ENCODE results near the gene BSG. TPM values are rescaled to one million over a fixed set of nuclear protein-coding genes. Genes with fewer than 3 reads are reported as not detected.

The BSG gene
- total and polyA plus RNA-seq, 9 donors, result 111 to 484 (median 315) TPM

- H3K27me3 ChIP-seq, result peaks cover 10% of the 10 kb centered on the region
- H3K4me1 ChIP-seq (ENCODE audit: insufficient read depth), result peaks cover 2% of the 10 kb centered on the region
- H3K9me3 ChIP-seq, result no peaks in the 10 kb centered on the region
- DNase-seq, result no peak
- TF ChIP-seq POLR2A (IDR thresholded peaks at IDR 0.05) (no peak), CTCF (IDR thresholded peaks at IDR 0.05) (no peak), EP300 (IDR thresholded peaks at IDR 0.05) (no peak)
- intact Hi-C loops (cut with DNase I), result no loop called here
- H3K4me3 ChIP-seq, result no peak overlapping the region
- 0 to 1% (median 1%) methylated on average over 9 to 50 of the region's 50 CpGs for WGBS, 3 donors
- H3K27ac ChIP-seq, result no peak overlapping the region
- no peaks in the 10 kb centered on the region for H3K36me3 ChIP-seq
Observed at GRCh38 chr19:590396-590745, 18.0 kb downstream of the BSG start.

- intact Hi-C loops (cut with DNase I), result no loop called here
- DNase-seq, result no peak
- no peak overlapping the region for H3K27ac ChIP-seq
- peaks cover 10% of the 10 kb centered on the region for H3K27me3 ChIP-seq
- H3K9me3 ChIP-seq, result no peaks in the 10 kb centered on the region
- H3K4me3 ChIP-seq, result no peak overlapping the region
- H3K36me3 ChIP-seq, result no peaks in the 10 kb centered on the region
- no peak for TF ChIP-seq EP300 (IDR thresholded peaks at IDR 0.05)
- TF ChIP-seq CTCF (IDR thresholded peaks at IDR 0.05), result no peak
- TF ChIP-seq POLR2A (IDR thresholded peaks at IDR 0.05), result no peak
- H3K4me1 ChIP-seq (ENCODE audit: insufficient read depth), result peaks cover 2% of the 10 kb centered on the region
- 1 to 5% (median 2%) methylated on average over 32 to 41 of the region's 41 CpGs for WGBS, 3 donors
Observed at GRCh38 chr19:590750-591098, 18.3 kb downstream of the BSG start.

DNA sequence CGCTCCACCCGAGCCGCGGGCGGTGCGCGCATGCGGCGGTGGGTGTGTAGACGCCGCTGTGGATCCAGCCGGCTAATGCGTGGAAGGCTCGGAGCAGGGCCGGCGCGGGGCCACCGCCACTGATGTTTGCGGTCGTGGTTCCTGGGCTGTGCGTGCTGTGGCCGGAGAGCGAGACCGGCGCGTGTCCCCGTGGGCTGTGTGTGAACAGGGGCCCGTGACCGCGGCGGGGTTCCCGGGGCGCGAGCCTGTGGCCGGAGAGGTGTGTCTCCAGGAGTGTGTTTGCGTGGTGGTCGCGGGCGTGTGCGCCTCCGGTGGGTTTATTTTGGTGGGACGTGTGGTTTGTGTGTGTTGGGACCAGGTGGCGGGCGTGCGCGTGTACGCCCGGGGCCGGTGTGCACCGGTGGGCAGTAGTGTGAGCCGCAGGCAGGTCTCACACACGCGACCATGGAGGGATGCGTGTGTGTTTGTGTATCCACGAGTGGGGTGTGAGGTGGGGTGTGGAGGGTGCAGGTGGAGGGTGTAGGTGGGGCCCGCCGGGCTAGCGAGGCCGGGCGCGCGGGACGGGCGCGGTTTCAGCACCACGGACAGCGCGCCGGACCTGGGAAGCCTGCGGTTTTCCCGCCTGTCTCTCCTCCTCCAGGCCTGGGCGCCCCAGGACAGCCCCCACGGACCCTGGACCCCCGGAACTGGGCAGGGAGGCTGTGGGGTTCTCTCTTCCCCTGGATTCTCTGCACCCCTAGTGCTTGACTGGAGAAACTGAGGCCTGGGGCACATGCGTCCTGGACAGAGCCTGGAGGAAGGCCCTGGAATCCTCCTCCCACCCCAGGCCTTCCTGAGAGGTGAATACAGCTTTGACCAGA lies 18.9 kb downstream of the BSG start:
- H3K27me3 ChIP-seq, result peaks cover 10% of the 10 kb centered on the region
- no peak overlapping the region for H3K4me3 ChIP-seq
- intact Hi-C loops (cut with DNase I), result no loop called here
- peak in 3 of 5 donors; percentile 57 to 72 (median 63) for DNase-seq
- H3K36me3 ChIP-seq, result no peaks in the 10 kb centered on the region
- H3K4me1 ChIP-seq (ENCODE audit: insufficient read depth), result peaks cover 2% of the 10 kb centered on the region
- 18 to 28% (median 27%) methylated on average over 41 to 75 of the region's 75 CpGs for WGBS, 3 donors
- TF ChIP-seq POLR2A (IDR thresholded peaks at IDR 0.05) (no peak), EP300 (IDR thresholded peaks at IDR 0.05) (no peak), CTCF (IDR thresholded peaks at IDR 0.05) (no peak)
- no peaks in the 10 kb centered on the region for H3K9me3 ChIP-seq
- no peak overlapping the region for H3K27ac ChIP-seq

- TF ChIP-seq POLR2A (IDR thresholded peaks at IDR 0.05) (no peak), EP300 (IDR thresholded peaks at IDR 0.05) (no peak), CTCF (IDR thresholded peaks at IDR 0.05) (no peak)
- Histone ChIP-seq H3K27me3 (peaks cover 10% of the 10 kb centered on the region), H3K27ac (no peak overlapping the region), H3K9me3 (no peaks in the 10 kb centered on the region), H3K4me1 (ENCODE audit: insufficient read depth) (peaks cover 2% of the 10 kb centered on the region), H3K36me3 (no peaks in the 10 kb centered on the region), H3K4me3 (no peak overlapping the region)
- intact Hi-C loops (cut with DNase I), result no loop called here
- no peak for DNase-seq
- 66 to 76% (median 73%) methylated on average over 19 of the region's 19 CpGs for WGBS, 3 donors
Observed at GRCh38 chr19:592101-592500, 19.7 kb downstream of the BSG start.

All from ovary (tissue), 9 donors.